Activated CD4-positive, alpha-beta T cell treated with anti-CD3 and anti-CD28 coated beads, Interleukin-2, amount 50 U/mL, for 48 hours (primary cell): ENCODE measurements around the gene SMARCA5.

ENCODE experiments used
- DNase-seq, 2 experiments: peaks; one replicate each; pipeline ENCODE4 v3.0.0-alpha.2; 2020

The SMARCA5 gene

GRCh38 chr4:143539670-143540023, 26.1 kb downstream of the SMARCA5 start:
- peak; percentile 9 to 13 for DNase-seq

GRCh38 chr4:143549928-143550327, 36.4 kb downstream of the SMARCA5 start:
- no peak for DNase-seq

- peak; percentile 31 to 35 for DNase-seq
These were observed 41.5 kb downstream of the SMARCA5 start for GRCh38 chr4:143554728-143555597.

GRCh38 chr4:143555676-143556075, 42.2 kb downstream of the SMARCA5 start:
- DNase-seq = no peak

- no peak for DNase-seq
These were observed 44.8 kb downstream of the SMARCA5 start for GRCh38 chr4:143558286-143558685.

GRCh38 chr4:143558823-143559756, 45.6 kb downstream of the SMARCA5 start:
- peak; percentile 62 to 72 for DNase-seq

GRCh38 chr4:143559757-143560147, 46.2 kb downstream of the SMARCA5 start:
- peak; percentile 21 to 38 for DNase-seq

GRCh38 chr4:143564472-143564871, 51.0 kb downstream of the SMARCA5 start:
- no peak for DNase-seq

- no peak for DNase-seq
These were observed 61.8 kb downstream of the SMARCA5 start for GRCh38 chr4:143575331-143575730.

GRCh38 chr4:143581331-143581946, 67.9 kb downstream of the SMARCA5 start:
- DNase-seq = no peak

- no peak for DNase-seq
These were observed 72.0 kb downstream of the SMARCA5 start for GRCh38 chr4:143585548-143585947.

- no peak for DNase-seq
These were observed 72.6 kb downstream of the SMARCA5 start for GRCh38 chr4:143586080-143586479.

- DNase-seq = no peak
These were observed 74.2 kb downstream of the SMARCA5 start for GRCh38 chr4:143587703-143588102.

GRCh38 chr4:143597276-143597675, 83.8 kb downstream of the SMARCA5 start:
- no peak for DNase-seq

- no peak for DNase-seq
These were observed 85.3 kb downstream of the SMARCA5 start for GRCh38 chr4:143598816-143599215.

- DNase-seq = no peak
These were observed 86.3 kb downstream of the SMARCA5 start for GRCh38 chr4:143599827-143600226.

- DNase-seq = no peak
These were observed 93.0 kb downstream of the SMARCA5 start for GRCh38 chr4:143606480-143606879.
